CD14-positive monocyte (primary cell): Measurements from ENCODE around the gene PTGES3L. TPM values are rescaled to one million over a fixed set of nuclear protein-coding genes. Genes with fewer than 3 reads are reported as not detected.

Experiments
- DNase-seq, 3 donors: peaks; one replicate each; pipeline ENCODE4 v3.0.0-alpha.2; 2011 to 2022
- H2AFZ ChIP-seq: 2 replicates; pipeline ENCODE4 v1.6.0; 2012; ENCODE audit warnings: mild to moderate bottlenecking, low read depth, low read length, inconsistent platforms; ENCODE audit not compliant: insufficient read depth, poor library complexity, severe bottlenecking
- H3K27ac ChIP-seq, 2 donors: 1 replicate in 1 of 2; 2 replicates in 1 of 2; pipeline ENCODE4 v1.5.1; 2012 to 2013; ENCODE audit warnings: low read length in 2 of 2, control low read depth in 1 of 2, inconsistent platforms in 1 of 2, low read depth in 1 of 2, mild to moderate bottlenecking in 1 of 2
- H3K27me3 ChIP-seq, 2 donors: one replicate each; pipeline versions ENCODE4 v1.6.0 to v1.6.1; 2011 to 2013; ENCODE audit warnings: low read length in 2 of 2; ENCODE audit not compliant: control insufficient read depth in 2 of 2, insufficient read depth in 2 of 2
- H3K36me3 ChIP-seq, 2 donors: replicated peaks in 1 of 2; 1 replicate in 1 of 2; 2 replicates in 1 of 2; pipeline versions ENCODE4 v1.5.1 to v1.6.1; 2012 to 2013; ENCODE audit warnings: low read length in 2 of 2, control low read depth in 1 of 2, inconsistent platforms in 1 of 2, mild to moderate bottlenecking in 1 of 2; ENCODE audit not compliant: insufficient read depth in 2 of 2, control insufficient read depth in 1 of 2
- H3K4me1 ChIP-seq, 2 donors: 1 replicate in 1 of 2; 2 replicates in 1 of 2; pipeline versions ENCODE4 v1.5.1 to v1.6.1; 2012 to 2013; ENCODE audit warnings: low read length in 2 of 2, control low read depth in 1 of 2, inconsistent platforms in 1 of 2, mild to moderate bottlenecking in 1 of 2, moderate library complexity in 1 of 2; ENCODE audit not compliant: insufficient read depth in 2 of 2, control insufficient read depth in 1 of 2
- H3K4me2 ChIP-seq: replicated peaks from 2 replicates; pipeline ENCODE3; 2012; ENCODE audit warnings: low read length, moderate library complexity, mild to moderate bottlenecking; ENCODE audit not compliant: poor library complexity, severe bottlenecking; ENCODE audit errors: extremely low read depth
- H3K4me3 ChIP-seq, 3 experiments: fragments of 200-600 bp in 1 of 3; sonication (generic) in 1 of 3; replicated peaks in 1 of 3; 1 replicate in 2 of 3; 2 replicates in 1 of 3; pipeline ENCODE4 v1.5.1; 2011 to 2013; ENCODE audit warnings: low read length in 3 of 3, mild to moderate bottlenecking in 3 of 3, control low read depth in 2 of 3, low read depth in 2 of 3, inconsistent platforms in 1 of 3, moderate library complexity in 1 of 3
- H3K79me2 ChIP-seq: 2 replicates; pipeline ENCODE4 v1.6.0; 2012; ENCODE audit warnings: mild to moderate bottlenecking, control low read depth, inconsistent platforms, low read length, moderate library complexity; ENCODE audit not compliant: insufficient read depth
- H3K9ac ChIP-seq: 2 replicates; pipeline ENCODE4 v1.6.0; 2017; ENCODE audit warnings: low read length, mild to moderate bottlenecking; ENCODE audit not compliant: insufficient read depth, poor library complexity, severe bottlenecking
- H3K9me3 ChIP-seq, 2 donors: replicated peaks in 1 of 2; 1 replicate in 1 of 2; 2 replicates in 1 of 2; pipeline versions ENCODE4 v1.5.1 to v1.6.1; 2012 to 2013; ENCODE audit warnings: low read length in 2 of 2, control low read depth in 1 of 2; ENCODE audit not compliant: control insufficient read depth in 1 of 2, insufficient read depth in 1 of 2
- H4K20me1 ChIP-seq: 2 replicates; pipeline ENCODE4 v1.6.0; 2012; ENCODE audit warnings: mild to moderate bottlenecking, low read length, control low read depth, moderate library complexity; ENCODE audit not compliant: insufficient read depth
- H3K27ac Mint-ChIP-seq, 7 donors: one replicate each; pipeline ENCODE4 v1.8.0; 2020; ENCODE audit warnings: mild to moderate bottlenecking in 7 of 7, mixed read lengths in 7 of 7, moderate library complexity in 6 of 7, inconsistent platforms in 2 of 7
- H3K27me3 Mint-ChIP-seq, 3 donors: one replicate each; pipeline ENCODE4 v1.8.0; 2021 to 2022; ENCODE audit warnings: low read depth in 3 of 3, mild to moderate bottlenecking in 3 of 3, mixed read lengths in 3 of 3, moderate library complexity in 3 of 3, inconsistent platforms in 1 of 3
- H3K36me3 Mint-ChIP-seq, 2 donors: one replicate each; pipeline ENCODE4 v1.8.0; 2020; ENCODE audit warnings: mixed read lengths in 2 of 2, inconsistent platforms in 1 of 2, mild to moderate bottlenecking in 1 of 2
- H3K4me1 Mint-ChIP-seq: one replicate; pipeline ENCODE4 v1.8.0; 2020; ENCODE audit warnings: mild to moderate bottlenecking, mixed read lengths
- H3K4me3 Mint-ChIP-seq, 2 donors: one replicate each; pipeline ENCODE4 v1.8.0; 2020; ENCODE audit warnings: mild to moderate bottlenecking in 2 of 2, mixed read lengths in 2 of 2, moderate library complexity in 1 of 2
- H3K9me3 Mint-ChIP-seq, 7 donors: one replicate each; pipeline ENCODE4 v1.8.0; 2020 to 2022; ENCODE audit warnings: mixed read lengths in 7 of 7, mild to moderate bottlenecking in 6 of 7, moderate library complexity in 6 of 7, inconsistent platforms in 2 of 7
- CTCF ChIP-seq: fragments of 200-600 bp; IDR thresholded peaks from one replicate; pipeline ENCODE4 v1.8.0; 2022; ENCODE audit warnings: antibody characterized with exemption, mild to moderate bottlenecking
- WGBS: methylation state at CpG from one replicate; pipeline ENCODE4 v1.1.5; 2013; ENCODE audit warnings: missing lambda C conversion rate; ENCODE audit not compliant: insufficient coverage; 5-methylcytosine and 5-hydroxymethylcytosine counted together
- intact Hi-C, 2 donors: fragments of 100-400 bp; cut with micrococcal nuclease; formaldehyde crosslinking; loops; one replicate each; pipeline versions ENCODE4 v1.15.0 to v1.15.1; 2023
- polyA plus RNA-seq, 3 donors: library from polyadenylated mRNA; depleted of rRNA in 1 of 3; unstranded in 2 of 3; stranded (reverse) in 1 of 3; fragments of 300-500 nt in 2 of 3; fragments of >200 nt in 1 of 3; fragmentation: Illumina TruSeq in 2 of 3; gene quantifications; 1 replicate in 2 of 3; 2 replicates in 1 of 3; pipeline ENCODE4 v1.2.3, GENCODE V29; 2012 to 2021

PTGES3L gene
- polyA plus RNA-seq, 3 donors: 0.32 TPM; not detected in 2

- peaks cover 72 to 85% of the 10 kb centered on the region in 2 donors for H3K36me3 Mint-ChIP-seq
- Histone ChIP-seq H4K20me1 (peaks cover 7% of the 10 kb centered on the region), H3K4me3 (no peak overlapping the region), H3K36me3 (peaks cover 65 to 83% of the 10 kb centered on the region in 2 donors), H3K27me3 (no peaks in the 10 kb centered on the region), H2AFZ (no peak overlapping the region), H3K27ac (no peak overlapping the region), H3K79me2 (peaks cover 16% of the 10 kb centered on the region), H3K9ac (no peak overlapping the region), H3K4me2 (no peak overlapping the region), H3K4me1 (peaks cover 12 to 19% of the 10 kb centered on the region in 2 donors), H3K9me3 (no peaks in the 10 kb centered on the region)
- H3K27me3 Mint-ChIP-seq: peaks cover 0 to 2% (median 0%) of the 10 kb centered on the region in 3 donors
- no peak for TF ChIP-seq CTCF
- no peak for DNase-seq
- H3K4me3 Mint-ChIP-seq: no peak overlapping the region
- H3K4me1 Mint-ChIP-seq: peaks cover 11% of the 10 kb centered on the region
- intact Hi-C loops: loop anchor here in 1 of 2 donors (10.0 kb wide), 1 partner anchor 145 kb away; the partner anchor contains the start of gene AOC2
- peak overlapping the region in 1 of 7 donors; percentile 70 for H3K27ac Mint-ChIP-seq
- no peaks in the 10 kb centered on the region for H3K9me3 Mint-ChIP-seq
- 75% methylated on average over 2 of the region's 6 CpGs for WGBS
Measured at GRCh38 chr17:42989726-42990652, 10.1 kb upstream of the PTGES3L start.

- Histone ChIP-seq H2AFZ (no peak overlapping the region), H3K79me2 (peaks cover 22% of the 10 kb centered on the region), H3K9ac (no peak overlapping the region), H3K36me3 (peaks cover 62 to 75% of the 10 kb centered on the region in 2 donors), H4K20me1 (peaks cover 7% of the 10 kb centered on the region), H3K4me3 (no peak overlapping the region), H3K9me3 (no peaks in the 10 kb centered on the region), H3K4me1 (peaks cover 20 to 28% of the 10 kb centered on the region in 2 donors), H3K27me3 (no peaks in the 10 kb centered on the region), H3K4me2 (no peak overlapping the region), H3K27ac (no peak overlapping the region)
- Mint-ChIP-seq H3K4me1 (peaks cover 19% of the 10 kb centered on the region), H3K36me3 (peaks cover 66 to 79% of the 10 kb centered on the region in 2 donors), H3K27me3 (peaks cover 0 to 2% (median 0%) of the 10 kb centered on the region in 3 donors), H3K9me3 (no peaks in the 10 kb centered on the region), H3K27ac (peak overlapping the region in 1 of 7 donors; percentile 47), H3K4me3 (no peak overlapping the region)
- intact Hi-C loops: no loop called here
- 100% methylated on average over 2 of the region's 5 CpGs for WGBS
- no peak for TF ChIP-seq CTCF
- DNase-seq: no peak
Measured at GRCh38 chr17:42989141-42989540, 9.3 kb upstream of the PTGES3L start.
